NCI-H526 (cell line): Measurements from ENCODE around the gene RUFY1.

Experiments used
- DNase-seq, 2 experiments: peaks; one replicate each; lab custom pipeline; 2025; lab: John Stamatoyannopoulos, UW

RUFY1 gene

DNA sequence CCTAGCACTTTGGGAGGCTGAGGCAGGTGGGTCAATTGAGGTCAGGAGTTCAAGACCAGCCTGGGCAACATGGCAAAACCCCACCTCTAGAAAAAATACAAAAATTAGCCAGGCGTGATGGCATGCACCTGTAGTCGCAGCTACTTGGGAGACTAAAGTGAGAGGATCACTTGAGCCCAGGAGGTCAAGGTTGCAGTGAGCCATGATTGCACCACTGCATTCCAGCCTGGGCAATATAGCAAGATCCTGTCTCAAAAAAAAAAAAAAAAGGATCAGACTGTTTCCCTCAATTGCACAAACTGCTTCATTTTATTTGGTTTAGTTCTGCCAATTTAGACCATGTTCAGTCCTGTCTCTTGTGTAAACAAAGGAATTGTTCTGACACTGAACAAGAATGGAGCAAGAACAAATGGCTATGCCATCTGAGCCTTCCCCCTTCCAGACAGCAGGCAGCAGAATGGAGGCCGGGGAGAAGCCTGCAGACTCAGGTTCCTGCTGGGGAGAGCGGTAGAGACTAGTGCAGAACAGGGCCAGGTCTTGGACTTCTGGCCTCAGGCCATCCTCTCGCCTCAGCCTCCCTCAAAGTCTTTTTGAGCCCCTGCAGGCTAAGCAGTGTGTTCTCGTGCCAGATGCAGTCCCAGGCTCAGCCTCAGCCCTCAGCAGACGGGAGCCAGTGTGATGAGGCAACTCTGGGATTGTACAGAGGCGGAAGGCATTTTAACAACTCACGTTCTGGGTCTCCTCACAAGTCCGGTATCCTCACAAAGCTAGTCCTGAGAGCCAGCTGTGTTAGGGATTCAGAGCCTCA is 54.9 kb downstream of the RUFY1 start:
- no peak for DNase-seq

GRCh38 chr5:179606071-179606909 is 55.9 kb downstream of the RUFY1 start:
- no peak for DNase-seq

DNA sequence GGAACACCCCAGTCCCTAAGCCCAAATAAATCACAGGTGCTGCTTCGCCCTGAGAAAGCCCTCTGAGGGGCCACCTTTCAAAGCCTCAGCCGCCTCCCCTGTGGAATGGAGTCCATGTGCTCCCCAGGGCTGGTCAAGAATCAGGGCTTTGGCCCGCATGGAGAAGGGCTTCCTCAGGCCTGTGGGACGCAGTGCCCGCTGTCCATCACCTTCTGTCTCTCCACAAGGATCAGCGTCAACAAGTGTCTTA is 56.5 kb downstream of the RUFY1 start:
- DNase-seq, result no peak

DNA sequence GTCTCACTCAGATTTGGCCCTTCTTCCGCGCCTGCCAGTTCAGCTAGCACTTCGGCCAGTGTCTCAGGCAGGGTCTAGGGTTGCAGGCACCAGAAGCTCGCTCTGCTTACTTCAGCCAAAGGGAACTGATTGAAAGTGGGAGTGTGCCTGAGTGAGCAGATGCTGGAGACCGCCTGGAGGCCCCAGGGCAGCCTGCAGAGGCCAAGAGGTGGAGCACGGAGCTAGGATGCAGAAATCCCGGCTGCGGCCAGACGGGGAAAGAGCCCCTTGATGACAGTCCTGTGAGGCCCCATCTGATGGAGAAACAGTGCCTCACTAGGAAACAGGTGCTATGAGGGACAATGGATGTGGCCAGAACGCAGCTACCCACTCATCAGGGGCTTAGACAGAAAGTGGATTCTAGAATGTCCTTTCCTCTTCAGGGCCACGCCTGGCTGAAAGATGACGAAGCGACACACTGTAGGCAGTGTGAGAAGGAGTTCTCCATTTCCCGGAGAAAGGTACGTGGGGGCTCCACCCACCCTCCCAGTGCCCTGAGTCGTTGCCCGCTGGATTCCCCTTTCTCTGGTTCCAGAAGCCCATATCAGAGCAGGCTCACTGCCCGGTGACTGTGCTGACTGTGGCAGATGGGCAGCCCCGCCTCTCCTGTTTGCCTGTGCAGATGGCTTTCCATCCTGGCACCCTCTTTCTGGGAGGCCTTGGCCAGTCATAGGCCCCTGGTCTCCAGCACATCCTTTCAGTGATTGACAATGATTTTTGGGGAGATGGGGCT is 57.0 kb downstream of the RUFY1 start:
- no peak for DNase-seq

DNA sequence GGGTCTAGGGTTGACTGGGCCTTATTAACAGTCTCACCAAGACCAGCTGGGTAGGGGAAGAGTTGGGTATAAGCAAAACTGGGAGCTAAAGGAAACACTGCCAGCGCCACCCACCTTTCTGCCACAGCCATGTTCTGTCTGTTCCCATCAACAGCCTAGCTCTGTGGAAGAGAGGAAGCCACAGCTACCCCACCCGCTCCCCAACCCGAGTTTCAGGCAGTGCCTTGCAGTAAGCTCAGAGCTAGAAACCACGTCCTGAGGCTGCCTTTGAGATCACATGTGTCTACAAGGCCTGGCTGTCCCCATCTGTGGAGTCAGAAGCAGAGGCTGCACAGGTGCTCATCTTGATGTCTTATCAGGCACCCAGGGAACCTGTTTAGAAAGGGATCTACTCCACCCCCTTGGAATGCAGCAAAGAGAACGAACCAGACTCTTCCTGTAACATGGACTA is 57.8 kb downstream of the RUFY1 start:
- DNase-seq, result no peak

DNA sequence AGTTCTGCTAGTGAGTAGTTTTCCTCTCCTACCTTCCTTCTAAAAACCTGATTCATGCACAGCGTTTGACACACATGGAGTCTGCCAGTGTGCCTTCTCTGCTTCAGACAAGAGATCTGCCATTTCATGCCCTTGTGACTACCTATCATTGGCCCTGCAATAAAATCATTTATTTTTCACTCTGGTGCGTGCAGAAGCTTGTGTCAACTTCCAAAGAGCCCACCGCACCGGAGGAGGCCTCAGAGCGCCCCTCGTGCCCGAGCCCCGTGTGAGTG is 59.4 kb downstream of the RUFY1 start:
- no peak for DNase-seq

DNA sequence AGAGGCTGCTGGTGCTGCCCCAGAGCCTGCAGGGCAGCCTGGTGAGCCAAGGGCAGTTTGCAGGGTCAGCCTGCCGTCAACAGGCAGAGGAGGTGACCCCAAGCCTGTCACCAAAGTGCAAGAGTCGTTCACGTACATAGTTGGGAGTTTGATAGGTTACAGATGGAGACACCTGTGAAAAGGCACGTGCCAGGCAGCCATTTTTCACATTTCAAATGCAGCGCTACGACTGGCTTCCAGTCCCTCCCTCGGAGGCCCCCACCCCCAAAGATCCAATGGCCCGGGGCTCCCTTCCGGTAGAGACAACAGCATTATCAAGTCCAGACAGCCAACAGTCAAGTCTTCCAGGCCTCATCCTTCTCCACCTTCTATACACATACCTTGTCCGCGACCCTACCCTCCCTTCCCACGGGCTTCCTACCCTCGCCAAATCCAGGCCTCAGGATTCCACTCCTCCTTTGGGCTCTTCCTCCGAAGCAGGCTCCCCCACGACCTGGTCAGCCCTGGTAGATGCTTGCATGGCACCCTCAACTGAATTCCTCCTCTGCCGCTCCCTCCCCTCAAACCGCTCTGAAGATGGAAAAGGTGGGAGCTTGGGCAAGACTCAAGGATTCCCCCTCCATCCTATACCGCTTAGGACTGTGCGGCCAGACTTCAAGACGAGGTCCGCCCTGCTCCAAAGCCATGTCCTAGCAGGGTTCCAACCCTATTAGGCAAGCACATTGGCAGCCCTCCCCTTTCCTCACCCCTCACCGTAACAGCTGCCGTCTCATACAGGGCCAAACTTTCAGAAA is 60.0 kb downstream of the RUFY1 start:
- DNase-seq, result no peak

DNA sequence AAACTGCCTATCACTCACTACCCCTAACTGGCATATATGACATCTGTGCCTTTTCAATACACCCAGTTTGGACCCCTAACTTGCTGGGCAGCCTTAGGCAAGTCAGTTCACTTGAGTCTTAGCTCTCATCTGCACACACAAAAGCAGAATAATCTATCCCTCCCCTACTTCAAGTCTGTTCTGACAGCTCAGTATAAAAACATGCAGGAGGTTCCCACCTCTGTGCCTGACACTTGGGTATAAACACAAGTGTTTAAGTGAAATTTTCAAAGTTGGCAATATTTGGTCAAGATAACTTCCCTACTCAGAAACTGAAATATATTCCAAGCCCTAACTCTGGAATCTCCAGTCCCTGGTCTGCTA is 60.5 kb downstream of the RUFY1 start:
- DNase-seq, result no peak

GRCh38 chr5:179612577-179613459 is 62.5 kb downstream of the RUFY1 start:
- DNase-seq, result no peak

- no peak for DNase-seq
Measured at GRCh38 chr5:179613460-179614071, 63.2 kb downstream of the RUFY1 start.

- DNase-seq, result no peak
Measured at GRCh38 chr5:179614745-179615144, 64.4 kb downstream of the RUFY1 start.

GRCh38 chr5:179615203-179615602 is 64.8 kb downstream of the RUFY1 start:
- no peak for DNase-seq

- DNase-seq, result no peak
Measured at GRCh38 chr5:179616002-179616594, 65.7 kb downstream of the RUFY1 start.

- no peak for DNase-seq
Measured at GRCh38 chr5:179617930-179618329, 67.6 kb downstream of the RUFY1 start.

DNA sequence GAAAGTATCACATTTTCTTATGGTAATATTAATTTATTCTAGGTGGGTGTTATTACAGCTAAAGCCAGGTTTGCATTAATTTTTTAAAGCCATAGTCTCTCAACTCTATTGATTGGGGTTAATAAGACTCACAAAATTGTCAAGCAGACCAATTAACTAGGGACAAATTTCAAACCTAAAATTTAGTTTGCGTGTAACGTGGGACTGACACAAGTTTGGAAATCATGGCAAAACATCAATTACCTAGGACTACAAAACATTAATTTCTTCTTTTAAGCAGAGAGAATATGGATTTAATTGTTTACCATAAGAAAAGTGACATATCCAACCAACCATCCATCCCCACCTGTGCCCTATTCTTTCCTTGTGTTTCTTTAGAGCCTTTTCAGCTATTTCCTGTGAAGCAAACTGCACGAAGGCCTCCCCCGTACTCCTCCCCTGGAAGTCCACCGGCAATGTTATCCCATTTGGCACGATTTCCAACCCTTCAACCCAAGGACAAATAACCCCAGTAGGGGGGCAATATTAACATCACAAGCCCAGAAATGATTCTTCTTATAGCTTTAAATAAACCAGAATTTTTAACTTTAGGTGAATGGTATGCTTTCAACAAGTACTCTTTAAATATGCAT is 68.7 kb downstream of the RUFY1 start:
- no peak for DNase-seq

GRCh38 chr5:179619776-179620175 is 69.4 kb downstream of the RUFY1 start:
- DNase-seq, result no peak

GRCh38 chr5:179620293-179620692 is 69.9 kb downstream of the RUFY1 start:
- DNase-seq, result no peak

DNA sequence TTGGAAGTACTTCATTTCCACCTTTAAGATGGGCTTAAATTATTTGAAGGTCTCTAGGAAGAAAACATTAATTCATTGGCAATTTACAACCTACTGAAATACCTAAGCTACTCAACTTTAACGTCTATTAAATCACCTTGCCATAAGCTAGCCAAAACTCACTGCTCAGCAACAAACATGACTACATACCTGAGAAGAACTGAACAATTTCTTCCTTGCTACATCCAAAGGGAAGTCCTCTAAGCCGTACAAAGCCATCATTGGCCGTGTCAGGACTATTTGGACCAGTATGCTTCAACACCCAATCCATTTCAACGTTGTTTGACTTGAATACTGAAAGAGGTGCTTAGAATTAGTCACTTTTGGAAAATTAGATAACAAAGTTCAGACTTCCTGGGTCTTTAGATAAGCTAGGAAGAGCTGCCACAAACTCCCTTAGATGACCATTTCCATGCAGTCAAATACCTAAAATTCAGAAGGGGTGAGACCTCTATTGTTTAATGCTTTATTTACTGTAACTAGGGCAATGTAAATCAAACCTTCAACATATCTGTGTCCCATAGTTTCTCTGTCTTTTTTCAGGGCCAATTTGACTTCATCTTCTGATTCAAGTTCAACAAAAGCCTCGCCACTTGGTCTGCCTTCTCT is 70.5 kb downstream of the RUFY1 start:
- DNase-seq, result no peak

GRCh38 chr5:179621551-179622214 is 71.3 kb downstream of the RUFY1 start:
- no peak for DNase-seq
